DND-41 (cell line): Measurements from ENCODE around the gene MPHOSPH8.

Source experiments
- ATAC-seq: fragments of 200-7000 bp; cut with Tn5 transposase; 3 replicates; pipeline ENCODE4 v1.9.1; 2021; ENCODE audit warnings: low read depth; ENCODE audit not compliant: insufficient read depth
- DNase-seq: peaks from one replicate; pipeline ENCODE4 v3.0.0-alpha.2; 2020
- H2AFZ ChIP-seq: 2 replicates; pipeline ENCODE4 v1.6.0; 2012; ENCODE audit warnings: low read depth, low read length
- H3K27ac ChIP-seq: 2 replicates; pipeline ENCODE4 v1.5.1; 2012; ENCODE audit warnings: low read length, inconsistent platforms
- H3K27me3 ChIP-seq: fragments of 200-600 bp; sonication (generic); 2 replicates; pipeline ENCODE4 v1.6.0; 2012; ENCODE audit warnings: low read length, mild to moderate bottlenecking, inconsistent platforms; ENCODE audit not compliant: insufficient read depth, poor library complexity
- H3K36me3 ChIP-seq: 2 replicates; pipeline ENCODE4 v1.5.1; 2012; ENCODE audit warnings: low read length, inconsistent platforms; ENCODE audit not compliant: insufficient read depth
- H3K4me1 ChIP-seq: 2 replicates; pipeline ENCODE4 v1.5.1; 2012; ENCODE audit warnings: mild to moderate bottlenecking, low read length; ENCODE audit not compliant: insufficient read depth
- H3K4me2 ChIP-seq: 2 replicates; pipeline ENCODE4 v1.6.0; 2012; ENCODE audit warnings: mild to moderate bottlenecking, moderate library complexity, low read length, inconsistent platforms; ENCODE audit not compliant: insufficient read depth
- H3K4me3 ChIP-seq, 2 experiments: fragments of 200-600 bp in 1 of 2; shearing (Covaris generic) in 1 of 2; 2 replicates each; pipeline ENCODE4 v1.5.1; 2012 to 2016; ENCODE audit warnings: inconsistent platforms in 2 of 2, low read length in 2 of 2, mild to moderate bottlenecking in 2 of 2, low read depth in 1 of 2, moderate library complexity in 1 of 2
- H3K79me2 ChIP-seq: 2 replicates; pipeline ENCODE4 v1.6.0; 2012; ENCODE audit warnings: low read length, inconsistent platforms; ENCODE audit not compliant: insufficient read depth
- H3K9ac ChIP-seq: 2 replicates; pipeline ENCODE4 v1.6.0; 2012; ENCODE audit warnings: low read depth, mild to moderate bottlenecking, inconsistent platforms, low read length, moderate library complexity
- H3K9me3 ChIP-seq: 2 replicates; pipeline ENCODE4 v1.5.1; 2012; ENCODE audit warnings: low read length, moderate library complexity, mild to moderate bottlenecking, inconsistent platforms; ENCODE audit not compliant: insufficient read depth, severe bottlenecking
- H4K20me1 ChIP-seq: 2 replicates; pipeline ENCODE4 v1.6.0; 2012; ENCODE audit warnings: low read length; ENCODE audit not compliant: insufficient read depth
- EZH2 ChIP-seq: IDR thresholded peaks from 3 replicates; pipeline ENCODE4 v1.6.1; 2012; ENCODE audit warnings: borderline replicate concordance, low read depth, mild to moderate bottlenecking, moderate library complexity, low read length, inconsistent platforms; ENCODE audit not compliant: severe bottlenecking
- TF ChIP-seq, protein P1 (sequence below): IDR thresholded peaks from 2 replicates; pipeline ENCODE4 v1.5.1; 2012; ENCODE audit warnings: borderline replicate concordance, low read length, moderate library complexity, mild to moderate bottlenecking; ENCODE audit not compliant: poor library complexity, severe bottlenecking; ENCODE audit errors: extremely low read depth

The MPHOSPH8 gene

DNA sequence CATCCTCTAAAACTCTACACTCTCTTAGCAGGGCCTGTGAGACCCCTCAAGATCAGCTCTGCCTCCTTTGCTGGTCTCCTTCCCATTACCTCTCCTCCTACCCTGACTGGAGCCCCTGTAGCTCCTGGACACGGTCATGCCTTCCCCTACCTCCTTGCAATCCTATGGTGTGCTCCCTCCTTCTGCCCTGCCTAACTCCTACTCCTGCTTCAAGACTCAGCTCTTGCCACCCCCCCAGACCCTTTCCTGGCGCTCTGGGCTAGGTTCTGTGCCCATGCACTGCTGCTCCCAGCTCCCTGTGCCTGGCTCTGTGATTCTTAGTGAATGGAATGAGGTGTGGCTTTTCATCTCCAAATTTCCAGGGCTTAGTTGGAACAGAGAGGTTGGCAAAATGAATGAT, 44.1 kb upstream of the MPHOSPH8 start:
- Histone ChIP-seq H3K27me3 (no peaks in the 10 kb centered on the region), H3K4me1 (no peaks in the 10 kb centered on the region), H4K20me1 (no peaks in the 10 kb centered on the region), H2AFZ (no peak overlapping the region), H3K36me3 (no peaks in the 10 kb centered on the region), H3K4me3 (no peak overlapping the region), H3K4me2 (no peak overlapping the region), H3K79me2 (no peaks in the 10 kb centered on the region), H3K27ac (no peak overlapping the region), H3K9me3 (no peaks in the 10 kb centered on the region), H3K9ac (no peak overlapping the region)
- DNase-seq (no peak), ATAC-seq (no peak)
- TF ChIP-seq, protein P1, sequence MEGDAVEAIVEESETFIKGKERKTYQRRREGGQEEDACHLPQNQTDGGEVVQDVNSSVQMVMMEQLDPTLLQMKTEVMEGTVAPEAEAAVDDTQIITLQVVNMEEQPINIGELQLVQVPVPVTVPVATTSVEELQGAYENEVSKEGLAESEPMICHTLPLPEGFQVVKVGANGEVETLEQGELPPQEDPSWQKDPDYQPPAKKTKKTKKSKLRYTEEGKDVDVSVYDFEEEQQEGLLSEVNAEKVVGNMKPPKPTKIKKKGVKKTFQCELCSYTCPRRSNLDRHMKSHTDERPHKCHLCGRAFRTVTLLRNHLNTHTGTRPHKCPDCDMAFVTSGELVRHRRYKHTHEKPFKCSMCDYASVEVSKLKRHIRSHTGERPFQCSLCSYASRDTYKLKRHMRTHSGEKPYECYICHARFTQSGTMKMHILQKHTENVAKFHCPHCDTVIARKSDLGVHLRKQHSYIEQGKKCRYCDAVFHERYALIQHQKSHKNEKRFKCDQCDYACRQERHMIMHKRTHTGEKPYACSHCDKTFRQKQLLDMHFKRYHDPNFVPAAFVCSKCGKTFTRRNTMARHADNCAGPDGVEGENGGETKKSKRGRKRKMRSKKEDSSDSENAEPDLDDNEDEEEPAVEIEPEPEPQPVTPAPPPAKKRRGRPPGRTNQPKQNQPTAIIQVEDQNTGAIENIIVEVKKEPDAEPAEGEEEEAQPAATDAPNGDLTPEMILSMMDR, result no peak
- no peak for TF ChIP-seq EZH2

DNA sequence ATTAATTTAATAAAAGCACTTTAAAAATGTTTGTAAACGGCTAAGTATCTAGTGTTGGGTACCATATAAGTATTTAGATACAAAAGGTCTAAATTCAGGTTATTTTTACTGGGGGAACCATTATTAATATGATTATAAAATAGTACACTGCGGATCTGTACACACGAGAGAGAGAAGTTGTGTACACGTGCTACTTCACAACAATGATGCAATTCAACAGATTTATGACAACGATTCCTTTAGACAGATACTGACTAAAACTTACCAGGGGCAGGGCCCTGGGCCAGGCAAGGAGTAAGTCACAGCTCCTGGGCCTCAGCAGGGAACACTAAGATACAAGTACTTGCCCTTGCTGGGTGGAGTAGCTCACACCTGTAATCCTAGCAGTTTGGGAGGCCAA, 43.0 kb upstream of the MPHOSPH8 start:
- no peaks in the 10 kb centered on the region for H3K79me2 ChIP-seq
- no peak overlapping the region for H2AFZ ChIP-seq
- no peak for TF ChIP-seq EZH2
- TF ChIP-seq, protein P1, result no peak
- no peaks in the 10 kb centered on the region for H3K27me3 ChIP-seq
- H3K4me1 ChIP-seq, result no peaks in the 10 kb centered on the region
- no peak overlapping the region for H3K27ac ChIP-seq
- DNase-seq (no peak), ATAC-seq (no peak)
- H3K9me3 ChIP-seq, result no peaks in the 10 kb centered on the region
- H3K4me3 ChIP-seq, result no peak overlapping the region
- H3K9ac ChIP-seq, result no peak overlapping the region
- no peaks in the 10 kb centered on the region for H4K20me1 ChIP-seq
- no peak overlapping the region for H3K4me2 ChIP-seq
- no peaks in the 10 kb centered on the region for H3K36me3 ChIP-seq

DNA sequence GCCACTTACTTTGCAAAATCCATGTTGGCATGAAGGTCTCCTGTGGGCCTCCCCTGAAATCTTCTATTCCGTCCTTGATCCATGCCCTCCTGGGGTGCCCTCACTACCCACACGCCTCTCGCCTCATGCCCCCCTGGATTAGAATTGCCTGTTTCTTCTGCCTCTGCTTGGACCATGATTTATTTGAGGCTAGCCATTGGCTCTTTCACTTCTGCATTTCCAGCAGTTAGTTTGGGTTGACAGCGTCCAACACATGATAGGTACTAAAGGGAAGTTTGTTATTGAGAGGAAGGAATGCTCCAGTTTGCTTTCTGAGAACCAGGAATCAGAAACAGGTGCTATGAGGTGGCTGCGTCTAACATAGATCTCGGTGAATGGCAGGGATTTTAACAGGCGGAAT, 41.6 kb upstream of the MPHOSPH8 start:
- Histone ChIP-seq H3K4me1 (no peaks in the 10 kb centered on the region), H3K4me2 (no peak overlapping the region)
- no peak for DNase-seq

More for the DNA sequence above, 41.6 kb upstream of the MPHOSPH8 start:
- no peaks in the 10 kb centered on the region for H4K20me1 ChIP-seq
- H3K9me3 ChIP-seq, result no peaks in the 10 kb centered on the region
- H2AFZ ChIP-seq, result no peak overlapping the region
- TF ChIP-seq, protein P1, result no peak
- TF ChIP-seq EZH2, result no peak
- H3K27ac ChIP-seq, result no peak overlapping the region
- H3K27me3 ChIP-seq, result no peaks in the 10 kb centered on the region
- H3K36me3 ChIP-seq, result no peaks in the 10 kb centered on the region
- no peak for ATAC-seq
- H3K4me3 ChIP-seq, result no peak overlapping the region
- H3K79me2 ChIP-seq, result no peaks in the 10 kb centered on the region
- H3K9ac ChIP-seq, result no peak overlapping the region
